Neural crest cell (in vitro differentiated cells): ENCODE measurements around the gene DIAPH2. TPM values are rescaled to one million over a fixed set of nuclear protein-coding genes. Genes with fewer than 3 reads are reported as not detected.

ENCODE experiments used
- DNase-seq: peaks from one replicate; pipeline ENCODE4 v3.0.0; 2021; ENCODE audit warnings: low read depth, mixed read lengths, low spot score
- H3K27ac Mint-ChIP-seq: one replicate; pipeline ENCODE4 v1.8.0; 2021; ENCODE audit warnings: mild to moderate bottlenecking, mixed read lengths; ENCODE audit not compliant: unreplicated experiment
- H3K27me3 Mint-ChIP-seq: 2 replicates; pipeline ENCODE4 v1.8.0; 2021; ENCODE audit warnings: low read depth, mild to moderate bottlenecking, mixed read lengths
- H3K36me3 Mint-ChIP-seq: 2 replicates; pipeline ENCODE4 v1.8.0; 2021; ENCODE audit warnings: low read depth, mild to moderate bottlenecking, mixed read lengths
- H3K4me1 Mint-ChIP-seq: 2 replicates; pipeline ENCODE4 v1.8.0; 2021; ENCODE audit warnings: mixed read lengths
- H3K4me3 Mint-ChIP-seq: one replicate; pipeline ENCODE4 v1.8.0; 2021; ENCODE audit warnings: mild to moderate bottlenecking, mixed read lengths
- H3K9me3 Mint-ChIP-seq: 2 replicates; pipeline ENCODE4 v1.8.0; 2021; ENCODE audit warnings: mixed read lengths
- total RNA-seq: library from RNA; stranded (reverse); gene quantifications from 2 replicates; pipeline ENCODE4 v1.2.1, GENCODE V29; 2021
- TF ChIP-seq, protein P1 (sequence below): fragments of 200-600 bp; sonication (generic); conservative IDR thresholded peaks from 2 replicates; pipeline ENCODE4 v1.5.0; 2021; ENCODE audit warnings: antibody characterized with exemption, mild to moderate bottlenecking

DIAPH2 gene
- total RNA-seq, 1 donor from 2014 or later: 8.4 TPM

DNA sequence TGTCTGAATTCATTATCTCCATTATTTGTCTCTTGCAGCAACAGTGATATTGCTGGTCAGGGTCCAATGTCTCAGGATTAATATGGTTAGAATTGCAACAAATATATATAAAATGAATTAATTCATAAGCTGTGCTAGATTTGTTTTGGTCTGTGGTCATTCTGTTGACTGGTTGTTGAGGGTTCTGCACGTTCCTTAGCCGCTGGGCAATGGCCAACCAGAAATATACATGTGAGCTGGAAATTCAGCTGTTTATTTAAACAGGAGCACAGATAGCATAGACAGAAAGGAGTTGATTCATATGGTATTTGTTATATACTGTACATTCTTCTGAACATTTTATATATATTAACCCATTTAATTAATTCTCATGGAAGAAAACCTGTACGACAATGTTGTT is 299.9 kb downstream of the DIAPH2 start:
- no peak for DNase-seq
- Mint-ChIP-seq H3K4me1 (peaks cover 5% of the 10 kb centered on the region), H3K27me3 (no peaks in the 10 kb centered on the region), H3K9me3 (no peaks in the 10 kb centered on the region), H3K36me3 (no peaks in the 10 kb centered on the region), H3K27ac (no peak overlapping the region), H3K4me3 (no peak overlapping the region)
- TF ChIP-seq, protein P1, sequence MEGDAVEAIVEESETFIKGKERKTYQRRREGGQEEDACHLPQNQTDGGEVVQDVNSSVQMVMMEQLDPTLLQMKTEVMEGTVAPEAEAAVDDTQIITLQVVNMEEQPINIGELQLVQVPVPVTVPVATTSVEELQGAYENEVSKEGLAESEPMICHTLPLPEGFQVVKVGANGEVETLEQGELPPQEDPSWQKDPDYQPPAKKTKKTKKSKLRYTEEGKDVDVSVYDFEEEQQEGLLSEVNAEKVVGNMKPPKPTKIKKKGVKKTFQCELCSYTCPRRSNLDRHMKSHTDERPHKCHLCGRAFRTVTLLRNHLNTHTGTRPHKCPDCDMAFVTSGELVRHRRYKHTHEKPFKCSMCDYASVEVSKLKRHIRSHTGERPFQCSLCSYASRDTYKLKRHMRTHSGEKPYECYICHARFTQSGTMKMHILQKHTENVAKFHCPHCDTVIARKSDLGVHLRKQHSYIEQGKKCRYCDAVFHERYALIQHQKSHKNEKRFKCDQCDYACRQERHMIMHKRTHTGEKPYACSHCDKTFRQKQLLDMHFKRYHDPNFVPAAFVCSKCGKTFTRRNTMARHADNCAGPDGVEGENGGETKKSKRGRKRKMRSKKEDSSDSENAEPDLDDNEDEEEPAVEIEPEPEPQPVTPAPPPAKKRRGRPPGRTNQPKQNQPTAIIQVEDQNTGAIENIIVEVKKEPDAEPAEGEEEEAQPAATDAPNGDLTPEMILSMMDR: no peak

DNA sequence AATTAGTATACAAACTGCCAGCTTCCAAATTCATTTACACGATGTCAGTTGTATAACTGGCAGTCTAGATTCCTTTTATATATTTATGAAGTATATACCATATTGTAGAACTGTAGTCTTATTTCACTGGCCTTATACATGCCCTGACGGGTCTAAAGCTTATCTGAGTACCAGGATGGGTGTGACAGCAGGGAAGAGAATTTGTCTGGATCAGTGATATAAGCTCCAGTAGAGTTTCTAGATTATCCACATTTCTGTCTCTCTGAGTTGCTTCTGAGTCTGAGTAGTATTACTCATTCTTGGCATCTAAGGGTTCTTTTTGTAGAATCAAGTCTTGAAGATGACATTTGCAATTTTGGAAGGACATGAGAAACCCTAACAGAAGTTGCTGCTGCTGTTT is 300.4 kb downstream of the DIAPH2 start:
- H3K9me3 Mint-ChIP-seq: no peaks in the 10 kb centered on the region
- no peak overlapping the region for H3K4me3 Mint-ChIP-seq
- peaks cover 9% of the 10 kb centered on the region for H3K4me1 Mint-ChIP-seq
- no peak for DNase-seq
- H3K27ac Mint-ChIP-seq: no peak overlapping the region
- TF ChIP-seq, protein P1: no peak
- no peaks in the 10 kb centered on the region for H3K27me3 Mint-ChIP-seq
- no peaks in the 10 kb centered on the region for H3K36me3 Mint-ChIP-seq

DNA sequence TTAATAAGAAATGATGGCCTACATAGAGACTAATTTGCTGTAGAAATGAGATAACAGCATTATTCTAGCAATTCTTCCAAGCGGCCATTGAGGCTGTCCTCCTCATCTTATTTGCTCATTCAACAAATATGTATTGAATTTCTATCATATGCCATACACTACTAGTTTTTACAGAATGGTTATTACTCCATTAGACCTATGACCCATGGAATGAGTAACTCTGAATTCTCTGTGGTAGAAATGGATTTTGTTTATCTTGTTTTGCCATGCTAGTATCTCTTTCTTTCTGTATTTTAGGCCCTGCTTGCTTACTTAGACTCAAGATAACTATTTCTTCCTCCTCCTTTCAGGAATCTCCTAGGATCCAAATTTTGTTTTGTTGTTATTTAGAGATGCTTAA is 302.6 kb downstream of the DIAPH2 start:
- no peak for DNase-seq
- no peaks in the 10 kb centered on the region for H3K9me3 Mint-ChIP-seq
- no peaks in the 10 kb centered on the region for H3K27me3 Mint-ChIP-seq

DNA sequence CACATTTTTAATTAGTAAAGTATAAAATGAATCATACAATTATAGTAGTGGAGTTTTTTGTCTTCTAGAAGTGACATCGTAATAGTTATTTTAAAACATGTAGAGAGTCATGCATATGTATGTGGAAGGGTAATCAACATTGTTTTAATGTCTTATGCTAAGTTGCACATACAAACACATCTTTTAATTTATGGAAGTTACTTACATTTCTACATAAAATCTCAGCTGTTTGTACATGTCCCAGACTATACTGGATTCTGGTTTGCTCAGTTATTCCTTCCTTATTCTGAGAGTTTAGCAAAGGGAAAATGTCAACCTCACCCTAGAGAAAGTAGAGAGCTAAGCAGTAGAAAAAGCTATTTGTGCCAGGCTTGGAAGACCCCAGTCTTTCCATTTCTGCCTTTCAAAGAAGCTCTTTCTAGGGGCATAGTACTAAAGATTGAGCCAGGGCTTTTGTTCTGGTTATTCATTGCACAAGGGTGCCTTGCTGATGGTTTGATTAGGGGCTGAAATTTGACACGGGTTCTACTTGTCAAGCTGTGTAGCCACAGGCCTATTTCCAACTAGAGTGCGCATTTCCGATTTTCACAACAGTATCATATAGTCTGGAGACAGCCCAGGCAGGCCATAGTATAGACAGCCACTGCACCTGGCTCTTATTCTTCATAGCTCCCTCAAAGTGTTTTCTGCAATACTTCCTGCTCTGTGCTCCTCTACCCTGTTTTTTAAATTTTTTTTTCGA is 305.4 kb downstream of the DIAPH2 start:
- Mint-ChIP-seq H3K4me1 (peaks cover 9% of the 10 kb centered on the region), H3K27me3 (no peaks in the 10 kb centered on the region), H3K36me3 (no peaks in the 10 kb centered on the region), H3K4me3 (no peak overlapping the region), H3K27ac (no peak overlapping the region), H3K9me3 (no peaks in the 10 kb centered on the region)
- TF ChIP-seq, protein P1: no peak
- no peak for DNase-seq

More for the DNA sequence above, 302.6 kb downstream of the DIAPH2 start:
- Mint-ChIP-seq H3K27ac (no peak overlapping the region), H3K4me3 (no peak overlapping the region), H3K36me3 (no peaks in the 10 kb centered on the region), H3K4me1 (peaks cover 10% of the 10 kb centered on the region)
- TF ChIP-seq, protein P1: no peak

DNA sequence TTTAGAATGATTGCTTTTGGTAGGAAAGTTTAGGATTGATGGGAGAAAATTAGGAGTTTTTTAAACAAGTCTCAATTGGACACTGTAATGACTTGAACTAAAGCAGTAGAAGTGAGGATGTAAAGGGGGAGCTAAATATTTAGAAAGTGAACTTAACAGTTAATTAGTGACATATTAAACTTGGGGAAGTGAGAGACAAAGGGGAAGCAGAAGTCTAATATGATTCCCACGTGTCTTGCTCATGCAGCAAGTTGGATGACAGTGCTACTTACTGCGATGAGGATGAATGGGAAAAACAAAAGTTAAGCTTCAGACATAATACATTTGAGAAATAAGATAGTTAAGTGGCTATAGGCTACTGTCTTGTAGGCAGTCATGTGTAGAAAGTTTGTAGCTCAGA is 309.5 kb downstream of the DIAPH2 start:
- Mint-ChIP-seq H3K27ac (no peak overlapping the region), H3K4me1 (peaks cover 9% of the 10 kb centered on the region), H3K27me3 (no peaks in the 10 kb centered on the region), H3K36me3 (no peaks in the 10 kb centered on the region), H3K9me3 (no peaks in the 10 kb centered on the region), H3K4me3 (no peak overlapping the region)
- TF ChIP-seq, protein P1: no peak
- no peak for DNase-seq
